Bronchial epithelial cell (primary cell): ENCODE data around the gene STRA8. TPM values are rescaled to one million over a fixed set of nuclear protein-coding genes. Genes with fewer than 3 reads are reported as not detected.
A peak's percentile ranks its signal among the peaks of the same experiment; 100 is the strongest.

ENCODE experiments used
- DNase-seq: peaks from one replicate; pipeline ENCODE4 v3.0.0-alpha.2; 2010; ENCODE audit warnings: low read depth
- FAIRE-seq: peaks from 2 replicates; lab custom pipeline; 2011; peaks lifted over from hg19 to GRCh38; lab: Jason Lieb, UNC
- H3K27me3 ChIP-seq: 2 replicates; pipeline ENCODE4 v1.5.1; 2011; ENCODE audit warnings: low read length; ENCODE audit not compliant: control insufficient read depth, insufficient read depth
- H3K36me3 ChIP-seq: 2 replicates; pipeline ENCODE4 v1.5.1; 2011; ENCODE audit warnings: low read length; ENCODE audit not compliant: control insufficient read depth, insufficient read depth
- H3K4me3 ChIP-seq: 2 replicates; pipeline ENCODE4 v1.5.1; 2011; ENCODE audit warnings: mild to moderate bottlenecking, low read depth, low read length, control low read depth
- CTCF ChIP-seq: IDR thresholded peaks from 2 replicates; pipeline ENCODE4 v1.5.1; 2011; ENCODE audit warnings: mild to moderate bottlenecking, moderate library complexity, low read length, control low read depth, inconsistent platforms; ENCODE audit not compliant: insufficient read depth, severe bottlenecking
- total RNA-seq: library from RNA; depleted of rRNA; stranded (reverse); fragments of >200 nt; gene quantifications from 2 replicates; pipeline ENCODE4 v1.2.1, GENCODE V29; 2014

Gene STRA8
- total RNA-seq, 1 donor from 2014 or later: not detected

GRCh38 chr7:135215698-135216097 lies 17.9 kb upstream of the STRA8 start:
- no peaks in the 10 kb centered on the region for H3K36me3 ChIP-seq
- no peak overlapping the region for H3K4me3 ChIP-seq
- FAIRE-seq: no peak
- TF ChIP-seq CTCF: no peak
- DNase-seq: peak; percentile 46
- H3K27me3 ChIP-seq: no peaks in the 10 kb centered on the region

- TF ChIP-seq CTCF: no peak
- FAIRE-seq: no peak
- Histone ChIP-seq H3K4me3 (no peak overlapping the region), H3K27me3 (no peaks in the 10 kb centered on the region), H3K36me3 (no peaks in the 10 kb centered on the region)
- no peak for DNase-seq
Measured at GRCh38 chr7:135217645-135218509, 15.8 kb upstream of the STRA8 start.

GRCh38 chr7:135224027-135224426 lies 9.6 kb upstream of the STRA8 start:
- DNase-seq (no peak), FAIRE-seq (no peak)
- no peak for TF ChIP-seq CTCF
- Histone ChIP-seq H3K27me3 (no peaks in the 10 kb centered on the region), H3K4me3 (no peak overlapping the region), H3K36me3 (no peaks in the 10 kb centered on the region)

GRCh38 chr7:135231686-135232085 lies 2.0 kb upstream of the STRA8 start:
- no peak for FAIRE-seq

GRCh38 chr7:135232087-135232486 lies 1.6 kb upstream of the STRA8 start:
- DNase-seq (no peak), FAIRE-seq (peak; percentile 7)
- TF ChIP-seq CTCF: no peak
- Histone ChIP-seq H3K36me3 (no peaks in the 10 kb centered on the region), H3K4me3 (no peak overlapping the region), H3K27me3 (no peaks in the 10 kb centered on the region)

More at GRCh38 chr7:135231686-135232085, 2.0 kb upstream of the STRA8 start:
- DNase-seq: no peak
- Histone ChIP-seq H3K36me3 (no peaks in the 10 kb centered on the region), H3K27me3 (no peaks in the 10 kb centered on the region), H3K4me3 (no peak overlapping the region)
- no peak for TF ChIP-seq CTCF
